Activated CD4-positive, alpha-beta T cell treated with anti-CD3 and anti-CD28 coated beads for 24 hours (primary cell): ENCODE results near the gene ANO3.

Source experiments
- DNase-seq, 2 donors: peaks; one replicate each; pipeline ENCODE4 v3.0.0-alpha.2; 2020; ENCODE audit warnings: low read depth in 2 of 2

The ANO3 gene

GRCh38 chr11:26359055-26359454, 27.1 kb downstream of the ANO3 start:
- DNase-seq = no peak

GRCh38 chr11:26365284-26365683, 33.4 kb downstream of the ANO3 start:
- DNase-seq = no peak

- DNase-seq = no peak
Measured at GRCh38 chr11:26377619-26378018, 45.7 kb downstream of the ANO3 start.

GRCh38 chr11:26399336-26399735, 67.4 kb downstream of the ANO3 start:
- DNase-seq = no peak

- no peak for DNase-seq
Measured at GRCh38 chr11:26410706-26411366, 78.9 kb downstream of the ANO3 start.

- DNase-seq = no peak
Measured at GRCh38 chr11:26412955-26413354, 81.0 kb downstream of the ANO3 start.

GRCh38 chr11:26418386-26418912, 86.5 kb downstream of the ANO3 start:
- no peak for DNase-seq

GRCh38 chr11:26420331-26420730, 88.4 kb downstream of the ANO3 start:
- no peak for DNase-seq

GRCh38 chr11:26424255-26424654, 92.3 kb downstream of the ANO3 start:
- DNase-seq = no peak

- DNase-seq = no peak
Measured at GRCh38 chr11:26439854-26440253, 107.9 kb downstream of the ANO3 start.

GRCh38 chr11:26442131-26442530, 110.2 kb downstream of the ANO3 start:
- DNase-seq = no peak

GRCh38 chr11:26443617-26444016, 111.7 kb downstream of the ANO3 start:
- DNase-seq = no peak

- no peak for DNase-seq
Measured at GRCh38 chr11:26457636-26458035, 125.7 kb downstream of the ANO3 start.

GRCh38 chr11:26465274-26465673, 133.3 kb downstream of the ANO3 start:
- DNase-seq = no peak

GRCh38 chr11:26467506-26467905, 135.6 kb downstream of the ANO3 start:
- no peak for DNase-seq

- no peak for DNase-seq
Measured at GRCh38 chr11:26470992-26471391, 139.1 kb downstream of the ANO3 start.

GRCh38 chr11:26473216-26474194, 141.6 kb downstream of the ANO3 start:
- DNase-seq = no peak

GRCh38 chr11:26474401-26474800, 142.5 kb downstream of the ANO3 start:
- DNase-seq = no peak

- no peak for DNase-seq
Measured at GRCh38 chr11:26477396-26477795, 145.5 kb downstream of the ANO3 start.

GRCh38 chr11:26478710-26479109, 146.8 kb downstream of the ANO3 start:
- DNase-seq = no peak

GRCh38 chr11:26480041-26480440, 148.1 kb downstream of the ANO3 start:
- no peak for DNase-seq

- no peak for DNase-seq
Measured at GRCh38 chr11:26483108-26483507, 151.2 kb downstream of the ANO3 start.

- DNase-seq = no peak
Measured at GRCh38 chr11:26490546-26490945, 158.6 kb downstream of the ANO3 start.
